Vagina (tissue), 2 donors: ENCODE data around the gene KRT33B.

Source experiments
- POLR2A ChIP-seq, 2 donors: fragments of 450-650 bp; IDR thresholded peaks; one replicate each; pipeline ENCODE4 v1.6.1; 2017; ENCODE audit warnings: antibody characterized with exemption in 2 of 2, mild to moderate bottlenecking in 2 of 2, moderate library complexity in 2 of 2
- POLR2AphosphoS5 ChIP-seq, 2 donors: sonication (generic); formaldehyde crosslinking; IDR thresholded peaks; one replicate each; pipeline ENCODE4 v1.9.0; 2017; ENCODE audit warnings: antibody characterized with exemption in 2 of 2, mild to moderate bottlenecking in 2 of 2, low read depth in 1 of 2; ENCODE audit not compliant: insufficient read depth in 1 of 2
- TF ChIP-seq, protein P1 (sequence below), 3 experiments: fragments of 450-650 bp in 2 of 3; fragments of 200-600 bp in 1 of 3; sonication (generic) in 1 of 3; IDR thresholded peaks; one replicate each; pipeline ENCODE4 v1.5.1; 2017 to 2019; ENCODE audit warnings: antibody characterized with exemption in 3 of 3, mild to moderate bottlenecking in 2 of 3, moderate library complexity in 2 of 3

DNA sequence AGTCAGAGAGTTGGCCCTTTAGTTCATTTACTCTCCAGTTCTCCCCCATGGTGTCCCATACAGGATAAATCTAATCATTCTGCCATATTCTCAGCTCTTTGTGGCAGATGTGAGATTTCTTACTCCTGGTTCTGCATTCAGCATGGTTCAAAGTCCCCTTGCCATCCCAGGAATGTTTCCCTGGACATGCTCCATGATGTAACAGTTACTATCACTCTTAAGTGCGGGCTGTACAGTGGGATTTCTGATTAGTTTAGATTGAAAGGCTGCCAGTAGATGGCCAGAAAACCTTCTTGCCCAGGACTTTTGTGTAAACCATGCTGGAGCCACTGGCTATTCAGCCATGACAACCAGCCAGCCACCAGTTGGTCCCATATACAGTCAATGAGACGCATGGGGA lies 44.4 kb upstream of the KRT33B start:
- TF ChIP-seq, protein P1, sequence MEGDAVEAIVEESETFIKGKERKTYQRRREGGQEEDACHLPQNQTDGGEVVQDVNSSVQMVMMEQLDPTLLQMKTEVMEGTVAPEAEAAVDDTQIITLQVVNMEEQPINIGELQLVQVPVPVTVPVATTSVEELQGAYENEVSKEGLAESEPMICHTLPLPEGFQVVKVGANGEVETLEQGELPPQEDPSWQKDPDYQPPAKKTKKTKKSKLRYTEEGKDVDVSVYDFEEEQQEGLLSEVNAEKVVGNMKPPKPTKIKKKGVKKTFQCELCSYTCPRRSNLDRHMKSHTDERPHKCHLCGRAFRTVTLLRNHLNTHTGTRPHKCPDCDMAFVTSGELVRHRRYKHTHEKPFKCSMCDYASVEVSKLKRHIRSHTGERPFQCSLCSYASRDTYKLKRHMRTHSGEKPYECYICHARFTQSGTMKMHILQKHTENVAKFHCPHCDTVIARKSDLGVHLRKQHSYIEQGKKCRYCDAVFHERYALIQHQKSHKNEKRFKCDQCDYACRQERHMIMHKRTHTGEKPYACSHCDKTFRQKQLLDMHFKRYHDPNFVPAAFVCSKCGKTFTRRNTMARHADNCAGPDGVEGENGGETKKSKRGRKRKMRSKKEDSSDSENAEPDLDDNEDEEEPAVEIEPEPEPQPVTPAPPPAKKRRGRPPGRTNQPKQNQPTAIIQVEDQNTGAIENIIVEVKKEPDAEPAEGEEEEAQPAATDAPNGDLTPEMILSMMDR (IDR thresholded peaks at IDR 0.05): no peak
- TF ChIP-seq POLR2A (IDR thresholded peaks at IDR 0.05) (no peak), POLR2AphosphoS5 (IDR thresholded peaks at IDR 0.05; ENCODE audit: insufficient read depth in 1 of 2, low read depth in 1 of 2) (no peak)
